DMS79 (cell line): ENCODE measurements around the gene TBC1D17.

ENCODE experiments used
- DNase-seq: peaks from one replicate; lab custom pipeline; 2025; lab: John Stamatoyannopoulos, UW

TBC1D17 gene

GRCh38 chr19:49877020-49877878 lies at the start of gene TBC1D17, which contains the start of gene AKT1S1:
TBC1D17 (plus strand) TSS chr19:49877702; CDS start chr19:49877724, 22 bp downstream.
AKT1S1 (minus strand) TSS chr19:49877355; CDS start chr19:49873295, 4,060 bp downstream.
- DNase-seq: peak; percentile 99

- no peak for DNase-seq
Observed at GRCh38 chr19:49829200-49829599, 48.3 kb upstream of the TBC1D17 start.

- DNase-seq: no peak
Observed at GRCh38 chr19:49829721-49830120, 47.8 kb upstream of the TBC1D17 start.

GRCh38 chr19:49830766-49831165 lies 46.7 kb upstream of the TBC1D17 start:
- no peak for DNase-seq

- DNase-seq: no peak
Observed at GRCh38 chr19:49831592-49831991, 45.9 kb upstream of the TBC1D17 start.

GRCh38 chr19:49832556-49832955 lies 44.9 kb upstream of the TBC1D17 start:
- no peak for DNase-seq

- no peak for DNase-seq
Observed at GRCh38 chr19:49833599-49833998, 43.9 kb upstream of the TBC1D17 start.

- DNase-seq: no peak
Observed at GRCh38 chr19:49835562-49835961, 41.9 kb upstream of the TBC1D17 start.

GRCh38 chr19:49836176-49837008 lies 41.1 kb upstream of the TBC1D17 start:
- no peak for DNase-seq

- DNase-seq: no peak
Observed at GRCh38 chr19:49837009-49837310, 40.5 kb upstream of the TBC1D17 start.

- DNase-seq: no peak
Observed at GRCh38 chr19:49837425-49837824, 40.1 kb upstream of the TBC1D17 start.

GRCh38 chr19:49838885-49839588 lies 38.5 kb upstream of the TBC1D17 start:
- DNase-seq: no peak

GRCh38 chr19:49839713-49840112 lies 37.8 kb upstream of the TBC1D17 start:
- no peak for DNase-seq

GRCh38 chr19:49840321-49840720 lies 37.2 kb upstream of the TBC1D17 start:
- DNase-seq: no peak

- no peak for DNase-seq
Observed at GRCh38 chr19:49840736-49841249, 36.7 kb upstream of the TBC1D17 start.

- no peak for DNase-seq
Observed at GRCh38 chr19:49843265-49843664, 34.2 kb upstream of the TBC1D17 start.

- DNase-seq: no peak
Observed at GRCh38 chr19:49844138-49845095, 33.1 kb upstream of the TBC1D17 start.

GRCh38 chr19:49845414-49845813 lies 32.1 kb upstream of the TBC1D17 start:
- no peak for DNase-seq

GRCh38 chr19:49846408-49846807 lies 31.1 kb upstream of the TBC1D17 start:
- no peak for DNase-seq

- no peak for DNase-seq
Observed at GRCh38 chr19:49847731-49848696, 29.5 kb upstream of the TBC1D17 start.
